Measurements from ENCODE around the gene EHD4. TPM values are rescaled to one million over a fixed set of nuclear protein-coding genes. Genes with fewer than 3 reads are reported as not detected.
A peak's percentile ranks its signal among the peaks of the same experiment; 100 is the strongest.

Gene EHD4
- total RNA-seq, 1 donor from 2014 or later: 30.2 TPM

DNA sequence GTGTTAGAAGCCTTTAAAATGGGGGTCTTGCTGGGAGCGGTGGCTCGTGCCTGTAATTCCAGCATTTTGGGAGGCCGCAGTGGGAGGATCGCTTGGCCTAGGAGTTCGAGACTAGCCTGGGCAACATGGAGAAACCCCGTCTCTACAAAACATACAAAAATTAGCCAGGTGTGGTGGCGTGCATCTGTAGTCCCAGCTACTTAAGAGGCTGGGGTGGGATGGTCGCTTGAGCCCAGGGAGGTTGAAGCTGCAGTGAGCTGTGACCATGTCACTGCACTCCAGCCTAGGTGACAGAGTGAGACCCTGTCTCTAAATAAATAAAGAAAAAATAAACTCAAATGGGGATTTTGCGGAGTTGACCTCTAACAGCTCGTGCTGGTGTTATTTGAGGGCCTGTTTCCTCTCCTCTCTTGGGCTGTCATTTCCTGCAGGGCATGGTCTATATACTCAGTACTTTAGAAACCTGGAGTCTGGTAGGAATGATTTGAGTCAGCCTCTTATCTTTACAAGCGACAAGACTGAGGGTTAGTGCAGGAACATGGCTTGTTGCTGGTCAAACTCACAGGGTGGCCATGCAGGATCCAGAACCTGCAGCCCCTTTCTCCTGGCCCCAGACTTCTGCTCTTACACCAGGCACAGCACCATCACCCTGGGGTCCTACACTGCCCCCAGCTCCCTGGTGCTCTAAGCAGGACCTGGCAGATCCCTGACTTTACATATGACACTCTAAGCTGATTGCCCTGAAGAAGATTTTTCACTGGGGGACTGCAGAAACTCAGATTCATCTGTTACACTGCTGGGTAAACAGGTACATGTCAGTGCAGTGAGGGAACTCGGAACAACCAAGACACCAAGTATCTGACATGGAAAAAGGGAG, 15.1 kb downstream of the EHD4 start:
- no peak for DNase-seq (ENCODE audit: low read depth)
- TF ChIP-seq, protein P1, sequence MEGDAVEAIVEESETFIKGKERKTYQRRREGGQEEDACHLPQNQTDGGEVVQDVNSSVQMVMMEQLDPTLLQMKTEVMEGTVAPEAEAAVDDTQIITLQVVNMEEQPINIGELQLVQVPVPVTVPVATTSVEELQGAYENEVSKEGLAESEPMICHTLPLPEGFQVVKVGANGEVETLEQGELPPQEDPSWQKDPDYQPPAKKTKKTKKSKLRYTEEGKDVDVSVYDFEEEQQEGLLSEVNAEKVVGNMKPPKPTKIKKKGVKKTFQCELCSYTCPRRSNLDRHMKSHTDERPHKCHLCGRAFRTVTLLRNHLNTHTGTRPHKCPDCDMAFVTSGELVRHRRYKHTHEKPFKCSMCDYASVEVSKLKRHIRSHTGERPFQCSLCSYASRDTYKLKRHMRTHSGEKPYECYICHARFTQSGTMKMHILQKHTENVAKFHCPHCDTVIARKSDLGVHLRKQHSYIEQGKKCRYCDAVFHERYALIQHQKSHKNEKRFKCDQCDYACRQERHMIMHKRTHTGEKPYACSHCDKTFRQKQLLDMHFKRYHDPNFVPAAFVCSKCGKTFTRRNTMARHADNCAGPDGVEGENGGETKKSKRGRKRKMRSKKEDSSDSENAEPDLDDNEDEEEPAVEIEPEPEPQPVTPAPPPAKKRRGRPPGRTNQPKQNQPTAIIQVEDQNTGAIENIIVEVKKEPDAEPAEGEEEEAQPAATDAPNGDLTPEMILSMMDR (conservative IDR thresholded peaks at IDR 0.05; ENCODE audit: low read depth, low read length): no peak
- H3K4me3 ChIP-seq (ENCODE audit: low read depth, low read length): no peak overlapping the region

DNA sequence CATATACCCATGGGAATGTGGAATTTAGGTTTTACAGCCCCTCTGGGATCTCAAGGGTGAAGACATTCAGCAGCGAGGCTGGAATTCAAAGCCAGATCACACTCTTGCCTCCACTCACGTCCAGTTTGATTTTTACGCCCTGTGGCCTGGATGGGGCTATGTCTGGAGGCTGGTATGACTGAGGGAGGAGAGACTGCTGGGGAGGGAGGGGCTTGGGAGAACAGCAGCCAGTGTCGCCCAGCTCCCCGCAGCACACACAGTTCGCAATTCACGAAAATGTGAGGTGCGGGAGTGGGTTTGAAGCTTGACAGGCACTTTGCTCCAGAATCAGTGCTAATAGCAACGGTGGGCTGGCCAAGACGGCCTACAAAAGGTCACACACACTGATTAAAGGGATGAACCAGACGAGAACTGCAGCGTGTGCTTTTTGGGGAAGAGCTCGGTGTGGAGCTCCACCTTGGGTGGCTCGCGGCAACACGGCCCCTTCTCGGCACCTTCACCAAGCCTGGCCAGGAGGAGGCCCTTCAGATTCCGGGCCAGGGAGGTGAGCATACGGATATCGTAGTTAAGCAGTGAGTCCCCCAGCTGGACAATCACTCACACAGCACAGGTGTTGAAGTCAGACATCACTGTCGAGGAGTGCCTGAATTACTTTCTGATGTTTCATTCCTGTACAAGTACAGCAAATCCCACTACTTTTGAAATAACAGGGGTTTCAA, 16.4 kb downstream of the EHD4 start:
- TF ChIP-seq, protein P1 (conservative IDR thresholded peaks at IDR 0.05; ENCODE audit: low read depth, low read length): peak; percentile 43
- H3K4me3 ChIP-seq (ENCODE audit: low read depth, low read length): no peak overlapping the region
- DNase-seq (ENCODE audit: low read depth): no peak

DNA sequence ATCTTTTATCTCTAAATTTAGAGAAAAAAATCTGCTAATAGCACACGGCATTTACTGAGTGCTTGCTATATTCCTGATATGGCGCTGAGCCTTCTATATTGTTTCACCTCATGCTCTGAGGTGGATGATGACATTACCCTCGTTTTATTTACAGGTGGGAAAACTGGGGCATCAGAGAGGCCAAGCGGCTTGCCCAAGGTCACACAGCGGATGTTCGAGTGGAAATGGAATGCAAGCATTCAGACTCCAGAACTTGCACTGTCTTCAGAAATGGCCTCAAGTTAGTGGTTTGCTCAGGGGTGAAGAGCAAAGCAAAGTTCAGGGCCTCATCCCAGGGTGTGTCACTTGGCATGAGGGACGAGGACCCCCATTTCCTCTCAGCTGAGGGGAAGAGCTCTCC, 17.3 kb downstream of the EHD4 start:
- no peak overlapping the region for H3K4me3 ChIP-seq (ENCODE audit: low read depth, low read length)
- TF ChIP-seq, protein P1 (conservative IDR thresholded peaks at IDR 0.05; ENCODE audit: low read depth, low read length): no peak
- DNase-seq (ENCODE audit: low read depth): no peak

DNA sequence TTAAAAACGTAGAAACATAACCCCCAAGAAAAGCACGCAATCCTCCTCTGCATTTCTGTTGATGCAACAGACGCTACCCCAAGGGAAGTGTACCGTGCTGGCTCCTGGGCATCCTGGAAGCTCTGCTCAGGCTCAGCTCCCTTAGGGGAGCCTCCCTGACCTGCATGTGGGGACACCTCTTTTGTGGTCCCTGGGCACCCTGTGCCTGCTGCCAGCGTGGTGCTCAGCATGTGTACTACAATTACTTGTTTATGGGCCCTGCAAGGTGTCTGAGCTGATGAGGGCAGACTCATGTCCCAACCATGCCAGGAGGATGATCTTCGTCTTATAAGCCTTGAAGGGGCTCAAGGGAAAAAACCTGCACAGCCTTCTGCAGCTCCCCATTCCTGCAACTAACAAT, 18.3 kb downstream of the EHD4 start:
- no peak for DNase-seq (ENCODE audit: low read depth)
- TF ChIP-seq, protein P1 (conservative IDR thresholded peaks at IDR 0.05; ENCODE audit: low read depth, low read length): no peak
- H3K4me3 ChIP-seq (ENCODE audit: low read depth, low read length): no peak overlapping the region

DNA sequence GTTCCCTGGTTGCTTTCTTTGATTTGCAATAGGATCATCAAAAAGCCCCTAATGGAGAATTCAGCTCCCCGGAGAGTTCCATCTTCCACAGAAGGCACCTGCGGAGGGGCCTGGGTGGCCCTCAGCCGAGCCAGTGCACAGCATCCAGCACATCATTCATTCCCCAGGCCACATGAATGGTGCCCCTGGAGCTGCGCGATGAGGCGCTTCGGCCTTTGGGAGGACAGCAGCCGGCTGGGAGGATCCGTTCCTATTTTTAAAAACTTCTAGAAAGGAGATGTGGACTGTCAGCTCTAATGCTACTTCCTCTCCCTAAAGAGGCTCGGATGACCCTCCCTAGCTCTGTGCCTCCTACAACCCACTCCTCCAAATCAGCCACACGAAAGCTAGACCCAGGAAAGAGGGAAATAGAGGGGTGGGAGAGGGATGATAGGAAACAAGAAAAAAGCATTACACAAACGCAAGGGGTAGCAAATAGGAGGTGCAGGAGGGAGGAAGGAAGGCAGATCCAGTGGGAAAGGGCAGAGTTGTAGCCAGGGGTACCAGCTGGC, 20.3 kb downstream of the EHD4 start:
- no peak for DNase-seq (ENCODE audit: low read depth)
- TF ChIP-seq, protein P1 (conservative IDR thresholded peaks at IDR 0.05; ENCODE audit: low read depth, low read length): no peak
- no peak overlapping the region for H3K4me3 ChIP-seq (ENCODE audit: low read depth, low read length)

DNA sequence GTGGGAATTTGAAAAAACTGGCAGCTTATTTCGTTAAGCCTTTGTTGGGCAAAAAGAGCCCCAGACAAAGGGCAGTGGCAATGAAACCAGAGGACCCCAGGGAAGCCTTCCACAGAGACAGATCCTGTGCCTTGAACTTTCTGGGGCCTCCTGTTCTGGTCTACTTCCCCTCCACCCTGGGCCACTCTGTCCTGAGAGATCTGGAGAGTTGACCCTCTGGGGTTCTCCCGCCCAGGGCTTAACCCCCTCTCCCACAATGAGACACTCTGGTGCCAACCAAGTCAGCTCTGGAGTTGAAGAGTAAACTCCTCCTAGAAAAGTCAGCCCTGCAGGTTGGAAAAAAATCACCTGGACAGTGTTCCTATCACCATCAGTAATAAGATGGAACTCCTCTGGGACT, 20.8 kb downstream of the EHD4 start:
- H3K4me3 ChIP-seq (ENCODE audit: low read depth, low read length): no peak overlapping the region
- no peak for DNase-seq (ENCODE audit: low read depth)
- TF ChIP-seq, protein P1 (conservative IDR thresholded peaks at IDR 0.05; ENCODE audit: low read depth, low read length): no peak

All from epithelial cell of proximal tubule (primary cell).